ENCODE results near the gene KIAA0825. TPM values are rescaled to one million over a fixed set of nuclear protein-coding genes. Genes with fewer than 3 reads are reported as not detected.
"Not testable (repeated sequence)": the region's sequence is repeated elsewhere in the genome, so short reads cannot be mapped to it uniquely, and the experiment has no call there.

Gene KIAA0825
- total RNA-seq, 4 donors from 2014 or later = 12.5 to 32.6 (median 15.9) TPM

DNA sequence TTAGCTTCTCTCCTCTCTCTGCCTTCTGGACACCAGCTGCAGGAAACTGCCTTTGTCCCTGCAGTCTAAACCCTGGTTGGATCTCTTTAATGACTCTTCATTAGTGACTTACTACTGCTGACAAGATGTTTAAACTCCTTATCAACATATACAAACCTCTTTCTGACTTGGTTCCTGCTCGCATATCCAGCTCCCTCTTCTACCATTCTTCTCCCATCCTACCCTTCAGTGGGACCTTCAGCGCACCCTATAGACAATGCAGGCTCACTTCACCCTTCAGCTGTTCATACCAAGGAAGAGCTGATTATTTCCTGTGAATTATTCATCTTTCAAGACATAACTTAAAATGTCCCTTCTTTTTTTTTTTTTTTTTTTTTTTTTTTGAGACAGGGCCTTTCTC is 436.5 kb downstream of the KIAA0825 start:
- H3K4me1 ChIP-seq = no peaks in the 10 kb centered on the region
- 70 to 76% methylated on average over 2 of the region's 2 CpGs for whole genome bisulfite sequencing, 2 donors
- intact Hi-C loops (cut with DNase I) = no loop called here
- no peaks in the 10 kb centered on the region for H3K9me3 ChIP-seq
- no peaks in the 10 kb centered on the region for H3K36me3 ChIP-seq
- TF ChIP-seq, protein P1, sequence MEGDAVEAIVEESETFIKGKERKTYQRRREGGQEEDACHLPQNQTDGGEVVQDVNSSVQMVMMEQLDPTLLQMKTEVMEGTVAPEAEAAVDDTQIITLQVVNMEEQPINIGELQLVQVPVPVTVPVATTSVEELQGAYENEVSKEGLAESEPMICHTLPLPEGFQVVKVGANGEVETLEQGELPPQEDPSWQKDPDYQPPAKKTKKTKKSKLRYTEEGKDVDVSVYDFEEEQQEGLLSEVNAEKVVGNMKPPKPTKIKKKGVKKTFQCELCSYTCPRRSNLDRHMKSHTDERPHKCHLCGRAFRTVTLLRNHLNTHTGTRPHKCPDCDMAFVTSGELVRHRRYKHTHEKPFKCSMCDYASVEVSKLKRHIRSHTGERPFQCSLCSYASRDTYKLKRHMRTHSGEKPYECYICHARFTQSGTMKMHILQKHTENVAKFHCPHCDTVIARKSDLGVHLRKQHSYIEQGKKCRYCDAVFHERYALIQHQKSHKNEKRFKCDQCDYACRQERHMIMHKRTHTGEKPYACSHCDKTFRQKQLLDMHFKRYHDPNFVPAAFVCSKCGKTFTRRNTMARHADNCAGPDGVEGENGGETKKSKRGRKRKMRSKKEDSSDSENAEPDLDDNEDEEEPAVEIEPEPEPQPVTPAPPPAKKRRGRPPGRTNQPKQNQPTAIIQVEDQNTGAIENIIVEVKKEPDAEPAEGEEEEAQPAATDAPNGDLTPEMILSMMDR (IDR thresholded peaks at IDR 0.05) = no peak
- TF ChIP-seq POLR2A (IDR thresholded peaks at IDR 0.05) = no peak
- H3K4me3 ChIP-seq (replicated peaks in 1 of 3) = no peak overlapping the region
- H3K27ac ChIP-seq = no peak overlapping the region
- DNase-seq = no peak
- no peaks in the 10 kb centered on the region for H3K27me3 ChIP-seq

DNA sequence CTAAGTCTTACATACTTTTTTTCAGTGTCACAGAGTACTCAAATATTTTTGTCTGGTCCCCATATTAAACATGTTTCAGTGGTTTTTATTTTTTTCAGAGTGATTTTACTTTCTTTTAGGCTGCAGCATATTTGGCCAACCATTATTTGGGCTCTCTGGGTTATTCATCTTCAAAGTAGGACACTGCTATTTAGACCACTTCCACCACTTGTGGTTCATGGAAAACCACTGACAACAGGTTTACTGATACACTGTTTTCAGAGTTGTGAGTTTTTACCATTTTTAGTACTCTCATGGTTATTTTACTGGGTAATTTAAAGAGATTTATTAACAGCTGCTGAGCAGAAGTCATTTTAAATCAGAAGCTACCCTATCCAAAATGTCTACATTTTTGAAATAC is 437.6 kb downstream of the KIAA0825 start:
- Histone ChIP-seq H3K4me3 (replicated peaks in 1 of 3) (no peak overlapping the region), H3K36me3 (no peaks in the 10 kb centered on the region), H3K4me1 (no peaks in the 10 kb centered on the region), H3K27me3 (no peaks in the 10 kb centered on the region), H3K9me3 (no peaks in the 10 kb centered on the region), H3K27ac (no peak overlapping the region)
- DNase-seq = no peak
- no peak for TF ChIP-seq POLR2A (IDR thresholded peaks at IDR 0.05)
- TF ChIP-seq, protein P1 (IDR thresholded peaks at IDR 0.05) = no peak
- intact Hi-C loops (cut with DNase I) = no loop called here

DNA sequence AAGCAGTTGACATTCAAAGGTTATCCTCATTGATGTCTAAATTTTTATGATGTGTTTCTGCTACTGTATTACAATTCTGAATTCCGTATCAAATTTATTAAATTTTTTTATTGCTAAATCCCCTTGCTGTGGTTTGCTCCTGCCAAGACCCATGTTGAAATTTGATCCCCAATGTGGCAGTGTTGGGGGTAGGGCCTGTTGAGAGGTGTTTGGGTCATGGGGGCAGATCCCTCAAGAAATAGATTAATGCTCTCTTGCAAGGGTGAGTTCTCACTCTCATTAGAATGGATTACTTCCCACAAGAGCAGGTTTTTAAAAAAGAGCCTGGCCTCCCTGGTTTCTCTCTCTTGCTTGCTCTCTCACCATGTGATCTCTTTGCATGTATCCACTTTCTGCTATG is 442.5 kb downstream of the KIAA0825 start:
- DNase-seq = no peak
- no peak overlapping the region for H3K27ac ChIP-seq
- no peak for TF ChIP-seq POLR2A (IDR thresholded peaks at IDR 0.05)
- TF ChIP-seq, protein P1 (IDR thresholded peaks at IDR 0.05) = no peak
- intact Hi-C loops (cut with DNase I) = no loop called here
- H3K4me1 ChIP-seq = no peaks in the 10 kb centered on the region
- H3K27me3 ChIP-seq = no peaks in the 10 kb centered on the region
- no peak overlapping the region for H3K4me3 ChIP-seq (replicated peaks in 1 of 3)
- no peaks in the 10 kb centered on the region for H3K9me3 ChIP-seq
- no peaks in the 10 kb centered on the region for H3K36me3 ChIP-seq
- WGBS, 2 donors = 92 to 98% methylated on average over 1 of the region's 1 CpG

DNA sequence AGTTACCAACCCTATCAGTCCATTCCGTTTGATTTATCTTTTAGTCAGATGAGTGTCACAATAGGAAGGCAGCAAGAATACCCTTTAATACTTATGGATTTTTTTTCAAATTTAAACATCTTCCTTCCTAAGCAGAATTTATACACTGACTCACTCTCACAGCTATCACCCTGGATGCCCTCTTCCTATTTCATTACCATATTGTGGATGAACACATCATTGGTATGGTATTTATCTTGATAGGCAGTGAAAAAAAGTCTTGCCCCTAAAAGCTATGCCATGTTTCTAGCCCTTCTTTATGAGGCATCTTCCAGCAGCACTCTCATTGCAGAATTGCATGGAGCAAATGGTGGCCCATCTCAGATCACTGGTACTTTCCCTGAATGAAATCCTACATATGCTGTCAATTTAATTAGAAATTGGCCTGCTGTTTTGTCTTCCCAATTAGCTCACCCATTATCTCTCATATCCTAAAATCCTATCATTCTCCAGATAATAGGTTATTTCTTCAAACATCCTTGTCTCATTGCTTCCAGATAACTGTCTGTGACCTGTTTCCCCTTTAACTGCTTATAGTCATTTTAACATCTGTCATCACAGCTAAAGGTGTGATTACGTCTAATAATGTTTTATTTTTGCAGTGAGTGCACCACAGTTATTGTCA is 443.5 kb downstream of the KIAA0825 start:
- Histone ChIP-seq H3K36me3 (no peaks in the 10 kb centered on the region), H3K4me3 (replicated peaks in 1 of 3) (no peak overlapping the region), H3K27me3 (no peaks in the 10 kb centered on the region), H3K9me3 (no peaks in the 10 kb centered on the region), H3K4me1 (no peaks in the 10 kb centered on the region), H3K27ac (no peak overlapping the region)
- no peak for DNase-seq
- TF ChIP-seq, protein P1 (IDR thresholded peaks at IDR 0.05) = no peak
- TF ChIP-seq POLR2A (IDR thresholded peaks at IDR 0.05) = no peak
- 92 to 98% methylated on average over 2 of the region's 2 CpGs for whole genome bisulfite sequencing, 2 donors
- intact Hi-C loops (cut with DNase I) = no loop called here

DNA sequence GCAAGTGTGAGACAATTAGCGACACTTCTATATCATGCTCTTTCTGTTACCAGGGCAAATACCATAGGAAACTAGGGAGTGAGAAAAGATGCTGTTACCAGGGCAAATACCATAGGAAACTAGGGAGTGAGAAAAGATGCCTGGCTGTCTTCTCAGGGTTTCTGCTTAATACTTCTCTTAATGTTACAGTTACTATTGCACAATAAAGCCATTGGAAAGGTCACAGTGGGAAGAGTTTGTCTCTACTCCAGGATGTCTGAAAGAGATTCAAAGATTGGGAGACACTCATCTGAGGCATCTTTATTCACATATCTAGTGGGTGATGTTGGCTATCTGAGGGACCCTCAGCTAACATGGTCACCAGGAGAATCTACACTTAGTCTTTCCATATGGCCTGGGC is 445.3 kb downstream of the KIAA0825 start:
- TF ChIP-seq POLR2A (IDR thresholded peaks at IDR 0.05) = no peak
- TF ChIP-seq, protein P1 (IDR thresholded peaks at IDR 0.05) = no peak
- H3K4me1 ChIP-seq = no peaks in the 10 kb centered on the region
- 100% methylated on average over 1 of the region's 1 CpG for WGBS, 2 donors
- no peak for DNase-seq
- H3K36me3 ChIP-seq = no peaks in the 10 kb centered on the region
- H3K27me3 ChIP-seq = no peaks in the 10 kb centered on the region
- no peak overlapping the region for H3K27ac ChIP-seq
- H3K9me3 ChIP-seq = no peaks in the 10 kb centered on the region
- no peak overlapping the region for H3K4me3 ChIP-seq (replicated peaks in 1 of 3)
- intact Hi-C loops (cut with DNase I) = no loop called here

DNA sequence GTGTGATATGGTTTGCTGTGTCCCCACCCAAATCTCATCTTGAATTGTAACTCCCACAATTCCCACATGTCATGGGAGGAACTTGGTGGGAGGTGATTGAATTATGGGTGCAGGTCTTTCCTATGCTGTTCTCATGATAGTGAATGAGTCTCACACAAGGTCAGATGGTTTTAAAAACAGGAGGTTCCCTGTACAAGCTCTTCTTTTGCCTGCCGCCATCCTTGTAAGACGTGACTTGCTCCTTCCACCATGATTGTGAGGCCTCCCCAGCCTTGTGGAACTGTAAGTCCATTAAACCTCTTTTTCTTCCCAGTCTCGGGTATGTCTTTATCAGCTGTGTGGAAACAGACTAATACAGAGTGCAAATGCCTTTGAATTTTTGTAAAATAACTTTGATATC is 447.3 kb downstream of the KIAA0825 start:
- H3K36me3 ChIP-seq; H3K4me3 ChIP-seq (replicated peaks in 1 of 3); H3K27ac ChIP-seq; H3K27me3 ChIP-seq; DNase-seq; H3K9me3 ChIP-seq; H3K4me1 ChIP-seq; intact Hi-C loops (cut with DNase I): not testable (repeated sequence)
- WGBS, 2 donors = 94 to 98% methylated on average over 3 of the region's 3 CpGs

DNA sequence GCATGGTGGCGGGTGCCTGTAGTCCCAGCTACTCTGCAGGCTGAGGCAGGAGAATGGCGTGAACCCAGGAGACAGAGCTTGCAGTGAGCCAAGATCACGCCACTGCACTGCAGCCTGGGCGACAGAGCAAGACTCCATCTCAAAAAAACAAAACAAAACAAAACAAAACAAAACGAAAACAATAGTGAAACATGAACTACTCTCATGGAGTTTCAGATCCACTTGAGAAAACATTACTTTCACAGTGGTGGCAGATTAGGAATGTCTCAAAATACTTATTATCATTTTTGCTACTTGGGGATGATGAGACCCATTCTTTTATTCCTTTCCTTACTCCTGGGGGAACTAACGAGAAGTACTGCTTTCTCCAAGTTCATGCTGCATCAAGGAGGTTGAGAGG is 448.2 kb downstream of the KIAA0825 start:
- H3K27ac ChIP-seq; intact Hi-C loops (cut with DNase I); H3K27me3 ChIP-seq; DNase-seq; H3K4me1 ChIP-seq; H3K4me3 ChIP-seq (replicated peaks in 1 of 3); H3K36me3 ChIP-seq; H3K9me3 ChIP-seq: not testable (repeated sequence)
- 84 to 86% methylated on average over 6 of the region's 6 CpGs for WGBS, 2 donors
